Measurements from ENCODE around the gene IQSEC3. TPM values are rescaled to one million over a fixed set of nuclear protein-coding genes. Genes with fewer than 3 reads are reported as not detected.

The IQSEC3 gene
- polyA plus RNA-seq, 1 donor from 2014 or later: 2.4 TPM

DNA sequence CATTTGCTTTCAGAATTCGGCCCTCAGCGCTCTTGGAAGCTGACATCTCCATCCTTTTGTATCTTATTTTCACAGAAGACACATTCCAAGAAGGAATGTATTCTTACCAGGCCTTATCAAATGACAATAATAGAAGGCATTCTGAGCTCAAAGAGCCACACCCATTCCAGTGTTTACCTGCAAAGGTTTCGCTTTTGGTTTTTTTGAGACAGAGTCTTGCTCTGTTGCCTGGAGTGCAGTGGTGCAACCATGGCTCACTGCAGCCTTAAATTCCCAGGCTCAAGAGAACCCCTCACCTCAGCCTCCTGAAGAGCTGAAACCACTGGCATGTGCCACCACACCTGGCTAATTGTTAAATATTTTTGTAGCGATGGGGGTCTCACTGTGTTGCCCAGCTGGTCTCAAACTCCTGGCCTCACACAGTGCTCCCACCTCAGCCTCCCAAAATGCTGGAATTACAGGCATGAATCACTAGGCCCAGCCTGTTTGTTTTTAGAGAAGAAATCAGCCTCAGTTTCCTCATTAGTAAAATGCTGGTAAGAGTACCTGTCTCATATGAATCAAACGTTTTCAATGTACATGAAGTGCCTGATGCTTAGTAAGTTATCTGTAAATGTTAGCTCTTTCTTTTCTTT, 78.2 kb downstream of the IQSEC3 start:
- Histone ChIP-seq H3K79me2 (replicated peaks; ENCODE audit: insufficient read depth, low read length) (no peaks in the 10 kb centered on the region), H3K9me2 (ENCODE audit: insufficient read depth, low read length) (no peaks in the 10 kb centered on the region), H3K36me3 (ENCODE audit: insufficient read depth, low read length) (no peaks in the 10 kb centered on the region), H3F3A (ENCODE audit: insufficient read depth, low read length, poor library complexity, severe bottlenecking) (no peaks in the 10 kb centered on the region), H2AFZ (ENCODE audit: low read depth, low read length) (peak overlapping the region; percentile 80), H3K9me3 (ENCODE audit: low read length) (no peaks in the 10 kb centered on the region), H4K20me1 (ENCODE audit: insufficient read depth) (no peaks in the 10 kb centered on the region), H3K27ac (ENCODE audit: low read length) (peak overlapping the region; percentile 70), H3K4me3 (ENCODE audit: low read length) (no peak overlapping the region), H3K4me2 (ENCODE audit: low read length) (no peak overlapping the region), H3K9ac (ENCODE audit: low read length) (peak overlapping the region; percentile 49), H3K27me3 (ENCODE audit: insufficient read depth, low read depth, low read length) (no peaks in the 10 kb centered on the region)
- TF ChIP-seq POLR2AphosphoS5 (IDR thresholded peaks at IDR 0.05): no peak
- TF ChIP-seq, protein P1, sequence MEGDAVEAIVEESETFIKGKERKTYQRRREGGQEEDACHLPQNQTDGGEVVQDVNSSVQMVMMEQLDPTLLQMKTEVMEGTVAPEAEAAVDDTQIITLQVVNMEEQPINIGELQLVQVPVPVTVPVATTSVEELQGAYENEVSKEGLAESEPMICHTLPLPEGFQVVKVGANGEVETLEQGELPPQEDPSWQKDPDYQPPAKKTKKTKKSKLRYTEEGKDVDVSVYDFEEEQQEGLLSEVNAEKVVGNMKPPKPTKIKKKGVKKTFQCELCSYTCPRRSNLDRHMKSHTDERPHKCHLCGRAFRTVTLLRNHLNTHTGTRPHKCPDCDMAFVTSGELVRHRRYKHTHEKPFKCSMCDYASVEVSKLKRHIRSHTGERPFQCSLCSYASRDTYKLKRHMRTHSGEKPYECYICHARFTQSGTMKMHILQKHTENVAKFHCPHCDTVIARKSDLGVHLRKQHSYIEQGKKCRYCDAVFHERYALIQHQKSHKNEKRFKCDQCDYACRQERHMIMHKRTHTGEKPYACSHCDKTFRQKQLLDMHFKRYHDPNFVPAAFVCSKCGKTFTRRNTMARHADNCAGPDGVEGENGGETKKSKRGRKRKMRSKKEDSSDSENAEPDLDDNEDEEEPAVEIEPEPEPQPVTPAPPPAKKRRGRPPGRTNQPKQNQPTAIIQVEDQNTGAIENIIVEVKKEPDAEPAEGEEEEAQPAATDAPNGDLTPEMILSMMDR (IDR thresholded peaks at IDR 0.05; ENCODE audit: poor library complexity, severe bottlenecking): no peak
- TF ChIP-seq EP300 (conservative IDR thresholded peaks at IDR 0.05; ENCODE audit: poor library complexity, severe bottlenecking): peak; percentile 3
- no peak for TF ChIP-seq SMC3 (conservative IDR thresholded peaks at IDR 0.05; ENCODE audit: poor library complexity)

DNA sequence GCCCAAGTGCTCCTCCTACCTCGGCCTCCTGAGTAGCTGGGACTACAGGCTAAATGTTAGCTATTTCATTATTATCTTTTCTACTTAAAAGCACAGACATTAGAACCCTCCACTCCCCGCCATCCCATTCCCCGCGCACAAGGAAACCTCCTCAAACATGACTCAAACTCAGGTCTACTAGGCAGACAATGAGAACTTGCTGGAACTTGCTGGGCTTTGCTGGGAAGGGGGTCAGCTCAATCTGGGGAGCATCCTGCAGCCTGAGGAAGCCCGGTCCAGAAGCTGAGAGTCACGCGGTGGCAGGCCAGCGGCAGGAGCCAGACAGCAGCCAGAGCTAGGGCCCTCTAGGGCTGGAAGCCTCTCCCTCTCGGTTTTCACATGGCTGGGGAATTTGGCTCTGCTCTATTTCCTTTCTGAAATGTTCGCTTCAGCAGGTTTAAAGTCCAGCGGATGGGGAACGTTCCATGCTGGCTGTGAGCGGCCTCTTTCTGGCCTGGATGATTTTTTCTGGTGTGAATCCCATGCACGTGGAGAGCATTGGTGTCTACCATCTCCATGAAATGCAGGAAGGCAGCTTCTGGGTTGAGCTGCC, 78.9 kb downstream of the IQSEC3 start:
- H3F3A ChIP-seq (ENCODE audit: insufficient read depth, low read length, poor library complexity, severe bottlenecking): no peaks in the 10 kb centered on the region
- H2AFZ ChIP-seq (ENCODE audit: low read depth, low read length): no peak overlapping the region
- no peaks in the 10 kb centered on the region for H3K9me3 ChIP-seq (ENCODE audit: low read length)
- no peak overlapping the region for H3K9ac ChIP-seq (ENCODE audit: low read length)
- TF ChIP-seq POLR2AphosphoS5 (IDR thresholded peaks at IDR 0.05) (no peak), SMC3 (conservative IDR thresholded peaks at IDR 0.05; ENCODE audit: poor library complexity) (no peak), MXI1 (conservative IDR thresholded peaks at IDR 0.05; ENCODE audit: poor library complexity, severe bottlenecking) (no peak), RAD21 (conservative IDR thresholded peaks at IDR 0.05) (no peak), EP300 (conservative IDR thresholded peaks at IDR 0.05; ENCODE audit: poor library complexity, severe bottlenecking) (no peak), TAF1 (IDR thresholded peaks at IDR 0.05; ENCODE audit: low read depth) (no peak), EZH2 (IDR thresholded peaks at IDR 0.05; ENCODE audit: borderline replicate concordance, insufficient read depth, low read length, poor library complexity, severe bottlenecking) (no peak)
- TF ChIP-seq, protein P1 (IDR thresholded peaks at IDR 0.05; ENCODE audit: poor library complexity, severe bottlenecking): no peak
- TF ChIP-seq, protein P2, sequence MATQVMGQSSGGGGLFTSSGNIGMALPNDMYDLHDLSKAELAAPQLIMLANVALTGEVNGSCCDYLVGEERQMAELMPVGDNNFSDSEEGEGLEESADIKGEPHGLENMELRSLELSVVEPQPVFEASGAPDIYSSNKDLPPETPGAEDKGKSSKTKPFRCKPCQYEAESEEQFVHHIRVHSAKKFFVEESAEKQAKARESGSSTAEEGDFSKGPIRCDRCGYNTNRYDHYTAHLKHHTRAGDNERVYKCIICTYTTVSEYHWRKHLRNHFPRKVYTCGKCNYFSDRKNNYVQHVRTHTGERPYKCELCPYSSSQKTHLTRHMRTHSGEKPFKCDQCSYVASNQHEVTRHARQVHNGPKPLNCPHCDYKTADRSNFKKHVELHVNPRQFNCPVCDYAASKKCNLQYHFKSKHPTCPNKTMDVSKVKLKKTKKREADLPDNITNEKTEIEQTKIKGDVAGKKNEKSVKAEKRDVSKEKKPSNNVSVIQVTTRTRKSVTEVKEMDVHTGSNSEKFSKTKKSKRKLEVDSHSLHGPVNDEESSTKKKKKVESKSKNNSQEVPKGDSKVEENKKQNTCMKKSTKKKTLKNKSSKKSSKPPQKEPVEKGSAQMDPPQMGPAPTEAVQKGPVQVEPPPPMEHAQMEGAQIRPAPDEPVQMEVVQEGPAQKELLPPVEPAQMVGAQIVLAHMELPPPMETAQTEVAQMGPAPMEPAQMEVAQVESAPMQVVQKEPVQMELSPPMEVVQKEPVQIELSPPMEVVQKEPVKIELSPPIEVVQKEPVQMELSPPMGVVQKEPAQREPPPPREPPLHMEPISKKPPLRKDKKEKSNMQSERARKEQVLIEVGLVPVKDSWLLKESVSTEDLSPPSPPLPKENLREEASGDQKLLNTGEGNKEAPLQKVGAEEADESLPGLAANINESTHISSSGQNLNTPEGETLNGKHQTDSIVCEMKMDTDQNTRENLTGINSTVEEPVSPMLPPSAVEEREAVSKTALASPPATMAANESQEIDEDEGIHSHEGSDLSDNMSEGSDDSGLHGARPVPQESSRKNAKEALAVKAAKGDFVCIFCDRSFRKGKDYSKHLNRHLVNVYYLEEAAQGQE (IDR thresholded peaks at IDR 0.05; ENCODE audit: borderline replicate concordance): no peak
- no peak overlapping the region for H3K4me2 ChIP-seq (ENCODE audit: low read length)
- H3K27me3 ChIP-seq (ENCODE audit: insufficient read depth, low read depth, low read length): no peaks in the 10 kb centered on the region
- H3K27ac ChIP-seq (ENCODE audit: low read length): no peak overlapping the region
- H3K4me3 ChIP-seq (ENCODE audit: low read length): no peak overlapping the region
- H3K9me2 ChIP-seq (ENCODE audit: insufficient read depth, low read length): no peaks in the 10 kb centered on the region
- no peaks in the 10 kb centered on the region for H4K20me1 ChIP-seq (ENCODE audit: insufficient read depth)
- no peaks in the 10 kb centered on the region for H3K79me2 ChIP-seq (replicated peaks; ENCODE audit: insufficient read depth, low read length)
- H3K36me3 ChIP-seq (ENCODE audit: insufficient read depth, low read length): no peaks in the 10 kb centered on the region

All from neural cell (in vitro differentiated cells).